Thyroid gland (tissue), 4 donors: Measurements from ENCODE around the gene NECAB2. TPM values are rescaled to one million over a fixed set of nuclear protein-coding genes. Genes with fewer than 3 reads are reported as not detected.

Experiments used
- DNase-seq, 2 donors: peaks; one replicate each; pipeline ENCODE4 v3.0.0-alpha.2; 2019
- H3K27ac ChIP-seq, 3 donors: fragments of 200-600 bp; sonication (generic); 1 replicate in 2 of 3; 2 replicates in 1 of 3; pipeline ENCODE4 v1.5.1; 2016 to 2019; ENCODE audit warnings: mild to moderate bottlenecking in 1 of 3, moderate library complexity in 1 of 3
- H3K27me3 ChIP-seq: fragments of 200-600 bp; sonication (generic); one replicate; pipeline ENCODE4 v1.5.1; 2019
- H3K36me3 ChIP-seq, 2 donors: fragments of 200-600 bp; sonication (generic); one replicate each; pipeline ENCODE4 v1.5.1; 2016 to 2019
- H3K4me1 ChIP-seq, 2 donors: fragments of 200-600 bp; sonication (generic); one replicate each; pipeline ENCODE4 v1.5.1; 2017 to 2019
- H3K4me3 ChIP-seq, 3 donors: fragments of 200-600 bp; sonication (generic); replicated peaks in 1 of 3; 1 replicate in 2 of 3; 2 replicates in 1 of 3; pipeline ENCODE4 v1.5.1; 2016; ENCODE audit warnings: mild to moderate bottlenecking in 1 of 3
- H3K9me3 ChIP-seq: fragments of 200-600 bp; sonication (generic); one replicate; pipeline ENCODE4 v1.5.1; 2017
- POLR2A ChIP-seq, 2 donors: fragments of 450-650 bp; IDR thresholded peaks; one replicate each; pipeline ENCODE4 v1.6.1; 2017; ENCODE audit warnings: antibody characterized with exemption in 2 of 2, mild to moderate bottlenecking in 2 of 2, moderate library complexity in 1 of 2
- WGBS, 2 donors: methylation state at CpG; one replicate each; pipeline ENCODE4 v1.1.5; 2017; 5-methylcytosine and 5-hydroxymethylcytosine counted together
- intact Hi-C: fragments of 100-400 bp; cut with DNase I; formaldehyde crosslinking; loops from one replicate; pipeline ENCODE4 v1.15.1; 2023
- total RNA-seq, 4 donors: library from RNA; depleted of rRNA; stranded (reverse); fragments of >200 nt; gene quantifications; one replicate each; pipeline ENCODE4 v1.2.3, GENCODE V29; 2016
- TF ChIP-seq, protein P1 (sequence below), 6 experiments: fragments of 200-600 bp in 3 of 6; fragments of 450-650 bp in 3 of 6; sonication (generic) in 3 of 6; IDR thresholded peaks; one replicate each; pipeline ENCODE4 v1.5.1; 2016 to 2019; ENCODE audit warnings: antibody characterized with exemption in 6 of 6, mild to moderate bottlenecking in 2 of 6, inconsistent platforms in 1 of 6, moderate library complexity in 1 of 6

Gene NECAB2
- total RNA-seq, 4 donors from 2014 or later = 0.63 to 0.94 TPM; not detected in 2

DNA sequence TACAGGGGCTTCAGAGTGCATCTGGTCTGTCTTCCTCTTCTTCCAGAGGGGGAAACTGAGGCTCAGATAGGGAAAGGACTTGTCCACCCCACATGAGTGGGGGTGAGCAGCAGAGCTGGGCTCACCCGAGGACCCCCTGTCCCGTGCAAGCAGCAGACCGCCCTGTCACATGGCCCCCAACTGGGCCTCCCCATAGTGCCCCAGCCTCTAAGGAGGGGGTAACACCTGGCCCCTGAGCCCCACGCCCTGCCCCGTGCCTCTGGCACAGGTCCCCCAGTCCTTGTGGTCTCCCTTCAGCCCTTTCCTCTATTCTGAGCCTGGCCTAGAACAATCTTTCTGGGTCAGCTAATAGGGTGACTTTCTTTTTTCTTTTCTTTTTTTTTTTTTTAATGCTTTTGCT is 6.5 kb upstream of the NECAB2 start:
- Histone ChIP-seq H3K4me3 (no peak overlapping the region), H3K4me1 (no peaks in the 10 kb centered on the region), H3K27me3 (no peaks in the 10 kb centered on the region), H3K9me3 (no peaks in the 10 kb centered on the region), H3K36me3 (peaks cover 41 to 68% of the 10 kb centered on the region in 2 donors), H3K27ac (no peak overlapping the region)
- DNase-seq = no peak
- TF ChIP-seq POLR2A (IDR thresholded peaks at IDR 0.05) = no peak
- TF ChIP-seq, protein P1, sequence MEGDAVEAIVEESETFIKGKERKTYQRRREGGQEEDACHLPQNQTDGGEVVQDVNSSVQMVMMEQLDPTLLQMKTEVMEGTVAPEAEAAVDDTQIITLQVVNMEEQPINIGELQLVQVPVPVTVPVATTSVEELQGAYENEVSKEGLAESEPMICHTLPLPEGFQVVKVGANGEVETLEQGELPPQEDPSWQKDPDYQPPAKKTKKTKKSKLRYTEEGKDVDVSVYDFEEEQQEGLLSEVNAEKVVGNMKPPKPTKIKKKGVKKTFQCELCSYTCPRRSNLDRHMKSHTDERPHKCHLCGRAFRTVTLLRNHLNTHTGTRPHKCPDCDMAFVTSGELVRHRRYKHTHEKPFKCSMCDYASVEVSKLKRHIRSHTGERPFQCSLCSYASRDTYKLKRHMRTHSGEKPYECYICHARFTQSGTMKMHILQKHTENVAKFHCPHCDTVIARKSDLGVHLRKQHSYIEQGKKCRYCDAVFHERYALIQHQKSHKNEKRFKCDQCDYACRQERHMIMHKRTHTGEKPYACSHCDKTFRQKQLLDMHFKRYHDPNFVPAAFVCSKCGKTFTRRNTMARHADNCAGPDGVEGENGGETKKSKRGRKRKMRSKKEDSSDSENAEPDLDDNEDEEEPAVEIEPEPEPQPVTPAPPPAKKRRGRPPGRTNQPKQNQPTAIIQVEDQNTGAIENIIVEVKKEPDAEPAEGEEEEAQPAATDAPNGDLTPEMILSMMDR (IDR thresholded peaks at IDR 0.05) = no peak
- 84 to 90% methylated on average over 4 to 5 of the region's 5 CpGs for WGBS, 2 donors
- intact Hi-C loops = loop anchor here (10.0 kb wide), 1 partner anchor 223 kb away; the partner anchor contains the start of gene TAF1C

DNA sequence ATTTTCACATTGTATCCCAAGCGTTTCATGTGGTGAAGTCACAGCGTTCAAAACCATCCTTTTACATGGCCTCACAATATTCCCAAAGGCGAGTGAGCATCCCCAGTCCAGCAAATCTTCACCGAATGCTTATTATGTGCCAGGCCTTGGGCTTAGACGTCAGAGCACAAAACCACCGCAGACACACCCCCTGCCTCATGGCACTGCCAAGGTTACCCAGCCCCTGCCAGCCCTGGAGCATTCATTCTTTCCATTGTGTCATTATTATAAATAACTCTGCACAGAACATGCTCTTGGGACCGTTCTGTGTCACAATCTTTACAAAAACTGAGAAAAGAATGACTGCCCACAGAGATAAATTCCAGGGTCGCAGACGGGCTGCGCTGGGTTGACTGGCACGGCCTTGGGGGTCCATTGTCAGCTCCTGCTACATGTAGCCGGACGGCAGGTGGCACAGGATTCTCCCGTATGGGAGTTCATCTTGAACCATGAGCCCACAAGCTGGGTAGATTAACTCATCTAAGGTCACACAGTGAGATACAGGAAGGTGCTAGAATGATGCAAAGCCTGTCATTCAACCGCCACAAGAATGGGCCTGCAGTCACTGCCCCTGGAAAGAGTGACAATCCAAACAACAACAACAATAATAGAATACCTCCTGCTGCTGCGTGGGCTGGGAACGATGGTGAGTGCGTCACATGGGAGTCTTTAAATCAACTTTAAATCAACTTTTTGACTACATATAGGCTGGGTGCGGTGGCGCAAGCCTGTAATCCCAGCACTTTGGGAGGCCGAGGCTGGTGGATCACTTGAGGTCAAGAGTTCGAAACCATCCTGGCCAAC is 4.5 kb upstream of the NECAB2 start:
- Histone ChIP-seq H3K9me3 (no peaks in the 10 kb centered on the region), H3K27me3 (no peaks in the 10 kb centered on the region), H3K4me1 (no peaks in the 10 kb centered on the region), H3K4me3 (no peak overlapping the region), H3K27ac (no peak overlapping the region), H3K36me3 (peaks cover 36 to 59% of the 10 kb centered on the region in 2 donors)
- no peak for DNase-seq
- TF ChIP-seq, protein P1 (IDR thresholded peaks at IDR 0.05) = no peak
- TF ChIP-seq POLR2A (IDR thresholded peaks at IDR 0.05) = no peak
- intact Hi-C loops = loop anchor here (10.0 kb wide), 1 partner anchor 221 kb away; the partner anchor contains the start of gene TAF1C
- 93 to 94% methylated on average over 22 of the region's 22 CpGs for WGBS, 2 donors

DNA sequence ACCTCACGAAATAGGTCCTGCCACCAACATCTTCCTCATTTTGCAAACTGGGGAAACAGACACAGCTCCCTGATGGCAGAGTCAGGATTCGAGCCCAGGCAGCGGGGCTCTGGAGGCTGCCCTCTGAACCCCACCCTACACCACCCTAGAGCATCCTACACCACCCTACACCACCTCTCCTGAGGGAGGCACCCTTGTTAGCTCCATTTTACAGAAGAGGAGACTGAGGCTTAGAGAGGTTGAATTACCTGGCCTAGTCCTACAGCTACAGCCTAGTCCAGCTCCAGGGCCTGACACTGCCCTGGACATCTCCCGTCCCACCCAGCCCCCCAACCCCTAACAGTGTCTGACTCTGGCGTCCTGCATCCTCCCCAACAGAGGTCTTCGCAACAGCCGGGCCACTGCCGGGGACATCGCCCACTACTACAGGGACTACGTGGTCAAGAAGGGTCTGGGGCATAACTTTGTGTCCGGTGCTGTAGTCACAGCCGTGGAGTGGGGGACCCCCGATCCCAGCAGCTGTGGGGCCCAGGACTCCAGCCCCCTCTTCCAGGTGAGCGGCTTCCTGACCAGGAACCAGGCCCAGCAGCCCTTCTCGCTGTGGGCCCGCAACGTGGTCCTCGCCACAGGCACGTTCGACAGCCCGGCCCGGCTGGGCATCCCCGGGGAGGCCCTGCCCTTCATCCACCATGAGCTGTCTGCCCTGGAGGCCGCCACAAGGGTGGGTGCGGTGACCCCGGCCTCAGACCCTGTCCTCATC is 3.2 kb upstream of the NECAB2 start:
- DNase-seq = no peak
- Histone ChIP-seq H3K4me3 (no peak overlapping the region), H3K27ac (no peak overlapping the region), H3K27me3 (no peaks in the 10 kb centered on the region), H3K9me3 (no peaks in the 10 kb centered on the region), H3K4me1 (peaks cover 0 to 4% of the 10 kb centered on the region in 2 donors), H3K36me3 (peaks cover 24 to 46% of the 10 kb centered on the region in 2 donors)
- no peak for TF ChIP-seq POLR2A (IDR thresholded peaks at IDR 0.05)
- TF ChIP-seq, protein P1 (IDR thresholded peaks at IDR 0.05) = no peak
- intact Hi-C loops = loop anchor here (5.0 to 10.0 kb wide), 2 partner anchors 97 to 220 kb away; partner anchors contain the start of gene TAF1C
- WGBS, 2 donors = 94 to 97% methylated on average over 6 to 26 of the region's 26 CpGs

DNA sequence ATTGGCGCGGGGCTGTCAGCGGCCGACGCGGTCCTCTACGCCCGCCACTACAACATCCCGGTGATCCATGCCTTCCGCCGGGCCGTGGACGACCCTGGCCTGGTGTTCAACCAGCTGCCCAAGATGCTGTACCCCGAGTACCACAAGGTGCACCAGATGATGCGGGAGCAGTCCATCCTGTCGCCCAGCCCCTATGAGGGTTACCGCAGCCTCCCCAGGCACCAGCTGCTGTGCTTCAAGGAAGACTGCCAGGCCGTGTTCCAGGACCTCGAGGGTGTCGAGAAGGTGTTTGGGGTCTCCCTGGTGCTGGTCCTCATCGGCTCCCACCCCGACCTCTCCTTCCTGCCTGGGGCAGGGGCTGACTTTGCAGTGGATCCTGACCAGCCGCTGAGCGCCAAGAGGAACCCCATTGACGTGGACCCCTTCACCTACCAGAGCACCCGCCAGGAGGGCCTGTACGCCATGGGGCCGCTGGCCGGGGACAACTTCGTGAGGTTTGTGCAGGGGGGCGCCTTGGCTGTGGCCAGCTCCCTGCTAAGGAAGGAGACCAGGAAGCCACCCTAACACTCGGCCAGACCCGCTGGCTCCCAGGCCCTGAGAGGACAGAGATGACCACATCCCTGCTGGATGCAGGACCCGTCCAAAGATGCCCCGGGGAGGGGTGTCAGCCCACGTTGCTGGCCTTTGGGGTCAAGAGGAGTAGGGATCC is 2.4 kb upstream of the NECAB2 start:
- intact Hi-C loops = loop anchor here (5.0 to 10.0 kb wide), 2 partner anchors 97 to 219 kb away; partner anchors contain the start of gene TAF1C
- no peak for DNase-seq
- H3K27me3 ChIP-seq = no peaks in the 10 kb centered on the region
- WGBS, 2 donors = 96 to 98% methylated on average over 8 to 20 of the region's 36 CpGs
- peaks cover 16 to 38% of the 10 kb centered on the region in 2 donors for H3K36me3 ChIP-seq
- no peak overlapping the region for H3K27ac ChIP-seq
- H3K4me3 ChIP-seq = no peak overlapping the region
- H3K4me1 ChIP-seq = peaks cover 0 to 4% of the 10 kb centered on the region in 2 donors
- no peaks in the 10 kb centered on the region for H3K9me3 ChIP-seq
- no peak for TF ChIP-seq POLR2A (IDR thresholded peaks at IDR 0.05)

DNA sequence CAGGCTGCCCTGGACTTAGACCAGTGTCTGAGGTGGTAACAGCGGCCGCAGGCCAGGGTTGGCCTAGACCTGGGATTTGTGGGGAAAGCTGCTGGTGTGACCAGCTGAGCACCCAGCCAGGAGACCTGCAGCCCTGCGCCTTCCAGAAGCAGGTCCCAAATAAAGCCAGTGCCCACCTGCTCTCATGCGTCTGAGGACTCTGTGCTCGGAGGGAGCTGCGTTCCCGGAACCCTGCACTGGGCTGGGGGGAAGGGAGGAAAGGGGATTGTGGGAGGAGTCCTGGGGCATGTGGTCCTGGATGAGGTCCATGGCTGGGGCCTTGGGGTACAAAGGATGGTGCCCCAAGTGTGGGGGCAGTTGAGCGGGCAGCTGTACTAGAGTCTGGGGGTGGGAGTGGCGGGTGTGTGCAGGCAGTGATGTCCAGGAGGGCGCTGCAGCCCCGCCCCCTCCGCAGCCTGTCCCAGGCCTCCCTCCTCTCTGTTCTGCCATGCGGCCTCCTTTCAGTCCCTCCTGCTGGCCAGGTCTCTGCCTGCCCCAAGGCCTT is 1.8 kb upstream of the NECAB2 start:
- peaks cover 10 to 32% of the 10 kb centered on the region in 2 donors for H3K36me3 ChIP-seq
- WGBS, 2 donors = 90 to 94% methylated on average over 11 to 13 of the region's 13 CpGs

More for the DNA sequence above, 1.8 kb upstream of the NECAB2 start:
- H3K4me3 ChIP-seq = no peak overlapping the region
- H3K27ac ChIP-seq = no peak overlapping the region
- no peaks in the 10 kb centered on the region for H3K9me3 ChIP-seq
- no peaks in the 10 kb centered on the region for H3K27me3 ChIP-seq
- TF ChIP-seq POLR2A (IDR thresholded peaks at IDR 0.05) = no peak
- TF ChIP-seq, protein P1 (IDR thresholded peaks at IDR 0.05) = no peak
- no peak for DNase-seq
- intact Hi-C loops = loop anchor here (5.0 to 10.0 kb wide), 2 partner anchors 96 to 219 kb away; partner anchors contain the start of gene TAF1C
- H3K4me1 ChIP-seq = peaks cover 0 to 4% of the 10 kb centered on the region in 2 donors
